ENCODE data around the gene ZNF628.

DNA sequence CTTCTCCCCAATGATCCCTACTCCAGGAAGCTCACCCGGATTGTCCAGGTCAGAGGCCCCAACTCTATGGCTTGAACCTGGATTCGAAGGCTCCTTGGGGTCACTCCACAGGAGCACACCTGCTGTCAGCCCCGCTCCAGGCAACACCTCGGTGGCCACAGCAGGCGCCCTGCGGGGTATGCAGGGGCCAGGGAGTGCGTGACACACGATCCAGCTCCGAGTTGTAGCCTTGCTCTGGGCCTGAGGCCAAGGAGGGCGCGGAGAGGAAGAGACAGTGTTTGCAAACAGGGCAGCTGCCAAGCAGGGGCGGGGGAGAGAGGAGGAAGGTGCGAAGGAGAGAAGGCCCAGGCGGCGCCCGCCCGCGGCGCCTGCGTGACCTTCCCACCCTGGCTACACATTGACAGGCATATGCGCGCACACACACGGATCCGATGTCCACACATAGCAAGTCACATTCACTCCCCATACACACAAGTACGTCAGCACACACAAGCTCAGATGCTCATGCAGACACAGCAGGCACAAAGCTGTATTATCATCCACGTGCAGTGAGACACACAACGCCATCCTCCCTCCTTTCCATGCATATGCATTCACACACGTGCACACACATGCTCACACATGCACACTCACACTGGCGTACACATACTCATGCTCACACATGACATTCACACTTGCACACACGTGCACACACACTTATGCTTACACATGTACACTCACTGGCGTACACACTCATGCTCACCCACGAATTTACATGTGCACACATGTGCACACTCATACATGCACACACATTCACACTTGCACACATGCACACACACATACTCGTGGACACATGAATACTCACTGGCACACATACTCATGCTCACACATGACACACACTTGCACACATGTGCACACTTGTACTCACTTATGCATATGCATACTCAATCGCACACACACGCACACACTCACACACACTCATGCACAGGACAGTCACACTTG lies 50.1 kb downstream of the ZNF628 start:
- no peak for TF ChIP-seq CTCF (IDR thresholded peaks at IDR 0.05)
- no peak for TF ChIP-seq POLR2A (IDR thresholded peaks at IDR 0.05)
